HG03520 (cell line): ENCODE data around the gene LDLRAD4.

Experiments
- ATAC-seq: cut with Tn5 transposase; IDR thresholded peaks from one replicate; pipeline ENCODE4 v1.9.1; 2021; ENCODE audit warnings: mild to moderate bottlenecking, moderate library complexity; ENCODE audit not compliant: unreplicated experiment

Gene LDLRAD4

GRCh38 chr18:13227910-13228309, 9.3 kb downstream of the LDLRAD4 start:
- no peak for ATAC-seq

DNA sequence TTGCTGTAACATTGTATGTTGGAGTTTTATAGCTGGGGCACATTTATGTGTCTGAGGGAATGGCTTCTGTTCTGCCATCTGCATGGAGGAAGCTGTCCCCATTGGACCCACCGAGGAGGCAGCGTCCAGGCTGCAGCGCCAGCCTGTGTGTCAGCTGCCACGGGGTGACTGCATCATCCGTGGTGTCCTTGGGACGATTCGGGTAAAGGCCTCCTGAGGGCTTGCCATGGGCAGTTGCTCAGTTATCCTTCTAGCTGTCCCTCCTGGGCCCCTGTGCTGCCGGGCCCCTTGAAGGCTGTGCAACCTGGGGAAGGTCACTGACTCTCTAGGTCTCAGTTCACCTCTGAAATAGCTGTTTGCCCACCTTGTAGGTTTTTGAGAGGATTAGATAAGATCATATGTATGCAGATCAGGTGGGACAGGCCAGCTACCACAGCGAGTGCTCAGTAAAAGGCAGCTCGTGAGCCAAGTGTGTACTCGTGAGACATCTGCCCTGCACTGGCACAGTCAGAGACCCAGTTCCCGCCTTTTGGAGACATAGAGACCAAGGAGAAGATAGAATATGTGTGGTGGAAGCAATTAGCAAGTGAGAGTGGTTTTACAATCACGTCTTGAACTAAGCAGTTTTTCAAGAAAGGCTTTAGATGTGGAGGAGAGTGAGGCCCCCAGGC, 10.6 kb downstream of the LDLRAD4 start:
- no peak for ATAC-seq

- no peak for ATAC-seq
These were observed 12.6 kb downstream of the LDLRAD4 start for GRCh38 chr18:13231151-13231550.

GRCh38 chr18:13232086-13232917, 13.7 kb downstream of the LDLRAD4 start:
- ATAC-seq: no peak

DNA sequence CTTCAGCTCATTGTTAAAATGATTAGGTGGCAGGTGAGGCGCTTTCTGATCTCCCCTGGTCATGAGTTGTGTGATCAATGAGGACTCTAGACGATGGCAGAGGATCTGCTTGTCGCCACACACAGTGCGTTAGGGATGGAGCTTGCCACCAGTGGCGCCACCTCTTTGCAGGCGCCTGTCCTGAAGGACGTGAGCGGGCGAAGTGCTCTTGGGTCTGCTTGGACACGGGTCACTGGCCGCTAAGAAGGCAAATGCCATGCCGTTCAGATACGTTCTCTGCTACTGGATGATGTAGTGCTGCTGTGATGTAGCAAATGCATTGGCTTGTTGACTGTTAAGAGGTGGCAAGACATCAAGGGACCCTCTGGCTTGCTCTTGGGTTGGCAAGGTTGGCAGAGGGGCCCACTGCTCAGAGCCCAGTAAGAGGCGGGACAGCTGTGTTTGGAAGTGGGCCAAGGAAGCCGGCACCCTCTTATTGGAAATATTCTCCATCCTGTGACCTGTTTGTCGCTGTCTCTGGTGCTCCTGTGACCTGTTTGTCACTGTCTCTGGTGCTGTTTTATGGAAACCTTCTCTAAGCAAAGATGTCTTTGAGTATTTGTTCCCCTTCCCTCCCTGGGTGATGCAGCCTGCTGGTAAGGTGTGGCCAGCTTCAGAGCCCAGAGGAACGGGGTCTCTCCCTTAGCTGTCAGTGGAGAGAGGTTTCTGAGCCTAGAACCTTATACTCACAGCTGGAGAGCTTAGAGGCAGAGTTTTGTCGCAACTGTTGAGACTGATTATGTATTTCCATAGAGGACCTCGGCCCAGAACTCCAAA, 14.6 kb downstream of the LDLRAD4 start:
- no peak for ATAC-seq

DNA sequence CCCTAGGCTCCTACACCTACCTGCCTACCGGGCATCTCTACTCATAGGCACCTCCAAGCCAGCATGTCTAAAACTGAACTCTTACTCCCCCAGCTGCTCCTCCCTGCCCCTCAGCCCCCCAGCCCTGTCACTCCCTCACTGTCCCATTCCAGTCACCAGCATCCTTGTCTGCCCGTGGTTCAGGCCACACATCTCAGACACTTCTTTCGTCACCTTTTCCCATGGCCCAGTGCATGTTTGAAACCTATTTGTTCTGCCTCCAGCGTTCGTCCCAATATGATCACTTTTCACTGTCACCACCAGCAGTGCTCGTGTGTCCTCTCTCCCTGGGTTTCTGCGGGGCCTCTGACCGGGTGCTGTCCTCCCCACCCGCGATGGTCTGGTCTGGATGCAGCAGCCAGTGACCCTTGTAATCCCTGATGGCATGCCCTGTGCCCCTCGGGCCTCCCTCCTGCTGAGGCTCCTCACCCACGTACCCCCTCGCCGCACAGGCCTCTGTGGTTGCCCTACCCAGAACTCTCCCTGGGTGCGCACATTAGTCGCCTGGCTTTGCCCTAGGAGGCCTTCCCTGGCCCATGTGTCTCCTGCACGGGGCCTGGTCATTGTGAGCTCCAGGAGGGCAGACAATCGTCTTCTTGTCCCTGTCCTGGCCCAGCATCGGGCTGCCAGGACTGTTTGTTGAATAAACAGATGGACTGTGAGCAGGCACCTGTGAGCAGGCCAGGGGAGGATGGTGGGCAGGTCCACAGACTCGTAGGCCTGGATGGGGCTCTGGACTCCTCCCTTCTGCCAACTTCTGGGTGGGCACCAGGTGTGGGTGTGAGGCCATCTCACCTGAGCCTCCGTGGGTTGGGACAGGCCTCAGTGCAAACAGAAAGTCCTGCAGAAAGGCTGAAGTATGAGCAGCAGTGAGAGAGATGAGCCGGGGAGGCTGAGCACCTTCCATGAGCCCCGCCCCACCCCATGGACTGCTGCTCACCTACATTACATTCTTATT, 15.5 kb downstream of the LDLRAD4 start:
- no peak for ATAC-seq

DNA sequence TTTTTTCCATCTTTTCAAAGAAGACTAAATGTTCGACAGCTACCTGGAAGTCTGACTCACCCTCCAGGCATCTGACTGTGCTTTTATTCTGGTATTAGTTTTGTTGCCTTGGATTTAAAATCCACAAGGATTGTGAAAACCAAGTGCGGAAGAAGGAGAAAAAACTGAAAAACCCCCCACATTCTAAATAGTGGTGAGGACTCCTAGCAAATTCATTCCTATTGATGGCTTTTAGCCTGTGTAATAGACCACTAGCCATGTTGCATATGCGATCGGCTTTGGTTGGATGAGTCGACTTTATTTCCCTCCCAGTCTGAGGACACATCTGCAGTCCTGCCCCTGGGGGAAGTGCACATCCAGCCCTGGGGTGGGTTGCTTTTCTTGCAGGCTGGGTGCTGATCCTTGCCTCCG, 16.9 kb downstream of the LDLRAD4 start:
- no peak for ATAC-seq

GRCh38 chr18:13235981-13236380, 17.4 kb downstream of the LDLRAD4 start:
- ATAC-seq: no peak

GRCh38 chr18:13236411-13236810, 17.9 kb downstream of the LDLRAD4 start:
- no peak for ATAC-seq

- no peak for ATAC-seq
These were observed 18.5 kb downstream of the LDLRAD4 start for GRCh38 chr18:13237073-13237472.

- no peak for ATAC-seq
These were observed 19.1 kb downstream of the LDLRAD4 start for GRCh38 chr18:13237641-13238040.

DNA sequence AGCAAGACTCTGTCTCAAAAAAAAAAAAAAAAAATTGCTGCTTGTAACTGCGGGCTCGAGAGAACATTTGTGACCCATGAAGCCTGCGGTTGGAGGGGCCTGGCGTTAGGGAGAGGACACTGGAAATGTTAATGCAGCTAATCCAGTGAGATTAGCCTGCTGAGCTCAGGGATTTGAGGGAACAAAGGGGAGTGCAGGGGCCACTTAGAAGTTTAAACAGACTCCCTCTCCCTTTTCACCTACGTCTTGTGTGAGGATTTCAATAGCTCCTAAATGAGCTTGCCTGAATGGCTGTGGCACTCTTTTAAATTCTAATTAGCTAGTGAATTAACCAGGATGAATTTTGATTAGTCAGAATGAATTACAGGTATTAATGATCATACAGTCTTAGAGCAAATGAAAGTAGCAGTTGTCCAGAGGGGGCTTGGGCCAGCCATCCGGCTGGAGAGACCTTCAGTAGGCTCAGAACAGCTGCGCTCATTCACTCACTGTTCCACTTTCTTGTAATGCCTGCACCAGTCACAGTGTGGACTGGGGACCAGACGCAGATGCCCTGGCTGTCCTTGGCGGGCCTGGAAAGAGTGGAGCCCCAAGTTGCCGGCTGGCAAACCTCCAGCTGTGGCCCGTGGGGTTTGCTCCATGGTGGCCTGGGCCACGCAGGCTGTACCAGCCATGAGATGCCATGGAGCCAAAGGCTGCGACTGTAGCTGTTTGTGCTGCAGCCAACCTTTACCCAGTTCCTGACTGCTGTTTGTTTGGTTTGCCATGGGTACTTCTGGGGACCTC, 20.8 kb downstream of the LDLRAD4 start:
- ATAC-seq: no peak

DNA sequence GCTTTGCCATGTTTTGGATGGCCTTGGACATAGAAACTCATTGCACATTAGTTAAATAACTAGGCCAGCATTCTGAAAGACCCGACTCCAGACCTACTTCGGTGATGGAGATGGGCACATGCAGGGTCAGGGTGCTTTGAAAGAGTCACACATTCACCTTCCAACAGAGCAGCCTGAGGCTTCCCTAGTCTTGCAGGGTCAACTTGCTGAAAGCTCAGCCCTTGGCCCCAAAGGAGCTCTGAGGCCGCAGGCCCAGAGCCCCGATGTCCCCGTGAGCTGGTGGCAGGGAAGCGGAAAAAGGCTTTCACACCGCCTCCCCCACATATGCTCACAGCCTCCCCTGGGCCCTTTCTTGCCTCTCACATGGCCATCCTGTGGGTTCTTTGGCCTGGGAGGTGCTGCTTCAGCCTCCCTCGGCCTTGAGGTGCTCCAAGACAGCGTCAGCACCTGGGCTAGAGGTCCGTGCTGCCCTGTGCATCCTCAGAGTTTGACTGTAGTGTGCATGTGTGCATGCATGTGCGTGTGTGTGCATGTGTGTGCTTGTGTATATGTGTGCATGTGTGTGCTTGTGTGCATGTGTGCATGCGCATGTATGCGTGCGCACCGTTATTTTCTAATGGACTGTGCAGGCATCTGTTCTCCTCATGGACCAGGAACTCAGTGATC, 21.6 kb downstream of the LDLRAD4 start:
- no peak for ATAC-seq

GRCh38 chr18:13241083-13241892, 22.7 kb downstream of the LDLRAD4 start:
- ATAC-seq: no peak

DNA sequence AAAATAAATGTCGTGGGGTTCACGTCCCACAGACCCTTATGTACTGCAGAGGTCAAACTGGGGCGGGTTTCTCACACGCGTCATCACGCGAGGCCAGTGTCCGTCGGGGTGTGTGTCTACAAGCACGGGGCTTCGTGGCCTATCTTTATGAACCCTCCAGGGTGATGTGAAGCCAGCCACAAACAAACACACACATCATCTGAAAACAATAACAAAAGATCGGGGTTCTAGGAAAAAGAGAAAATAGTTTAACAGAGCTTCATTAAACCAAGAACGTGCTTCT, 23.3 kb downstream of the LDLRAD4 start:
- no peak for ATAC-seq

DNA sequence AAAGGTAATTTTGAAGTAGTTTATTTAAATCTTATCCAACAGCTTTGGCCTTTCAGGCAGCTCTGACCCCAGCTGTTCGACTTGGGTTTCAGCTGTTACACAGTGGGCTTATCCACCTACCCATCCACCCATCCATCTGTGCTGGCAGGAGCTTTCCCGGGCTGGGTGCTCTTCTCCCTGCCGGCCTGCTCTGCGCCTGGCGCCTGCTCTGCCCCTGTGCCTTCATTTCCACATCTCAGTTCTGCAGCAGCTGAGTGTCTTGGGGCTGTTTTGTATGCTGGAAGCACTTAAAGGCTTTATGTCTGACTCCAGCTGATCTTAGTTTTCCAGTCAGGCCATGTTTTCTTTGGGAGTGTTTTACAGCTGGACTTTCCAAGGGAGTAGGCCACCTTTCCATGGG, 24.2 kb downstream of the LDLRAD4 start:
- no peak for ATAC-seq

DNA sequence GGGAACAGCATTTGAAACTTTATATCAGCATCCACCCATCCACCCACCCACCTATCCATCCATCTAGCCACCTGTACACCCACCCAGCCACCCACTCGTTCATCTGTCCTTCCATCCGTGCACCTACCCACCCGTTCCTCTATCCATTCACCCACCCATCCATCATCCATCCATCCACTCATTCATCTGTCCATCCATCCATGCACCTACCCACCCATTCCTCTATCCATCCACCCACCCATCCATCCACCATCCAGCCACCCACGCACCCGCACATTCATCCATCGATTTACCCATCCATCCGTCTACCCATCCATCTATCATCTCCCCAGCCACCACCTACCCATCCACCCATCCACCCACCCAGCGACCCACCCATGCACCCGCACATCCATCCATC, 24.8 kb downstream of the LDLRAD4 start:
- ATAC-seq: no peak

DNA sequence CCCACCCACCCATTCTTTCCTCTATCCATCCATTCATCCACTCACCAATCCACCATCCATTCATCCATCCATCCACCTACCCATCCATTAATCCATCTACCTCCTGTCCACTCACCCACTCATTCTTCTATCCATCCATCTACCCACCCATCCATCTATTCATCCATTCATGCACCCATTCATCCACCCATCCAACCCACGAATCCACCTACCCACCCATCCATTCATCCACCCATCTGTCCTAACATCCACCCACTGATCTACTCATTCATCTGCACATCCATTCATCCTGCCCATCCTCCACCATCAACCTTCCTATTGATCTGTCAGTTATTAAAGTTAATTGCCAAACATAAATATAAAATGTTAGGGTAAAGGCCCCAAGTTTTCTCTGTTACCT, 25.6 kb downstream of the LDLRAD4 start:
- no peak for ATAC-seq
